HepG2 (cell line): ENCODE measurements around the gene KRTAP10-5. TPM values are rescaled to one million over a fixed set of nuclear protein-coding genes. Genes with fewer than 3 reads are reported as not detected.

ENCODE experiments used
- ATAC-seq: fragments of 200-7000 bp; cut with Tn5 transposase; 3 replicates; pipeline ENCODE4 v1.9.1; 2020; ENCODE audit warnings: mild to moderate bottlenecking, moderate library complexity
- BruUV-seq: library from RNA; stranded (reverse); fragments of 400-500 nt; replicated peaks from 2 replicates; lab custom pipeline; 2021; lab: Mats Ljungman, UMichigan
- CTCF ChIA-PET: fragments of 300-600 bp; formaldehyde crosslinking; extraction: SDS; loops from one replicate; lab custom pipeline; 2021; ENCODE audit warnings: low total read pairs, inconsistent platforms, low intra/inter-chr PET ratio; lab: Yijun Ruan, JAX
- POLR2A ChIA-PET: fragments of 350-600 bp; sonication (Branson Sonifier 250); formaldehyde crosslinking; loops from one replicate; lab custom pipeline; 2020; ENCODE audit warnings: antibody characterized with exemption, inconsistent platforms; lab: Yijun Ruan, JAX
- DNase-seq: peaks from one replicate; pipeline ENCODE4 v3.0.0-alpha.2; 2015; ENCODE audit warnings: low spot score
- FAIRE-seq: peaks from 3 replicates; lab custom pipeline; 2011; peaks lifted over from hg19 to GRCh38; lab: Jason Lieb, UNC
- H2AFZ ChIP-seq: one replicate; pipeline ENCODE4 v1.6.1; 2011; ENCODE audit warnings: low read length, inconsistent platforms
- H3K27ac ChIP-seq: fragments of 300-600 bp; 3 replicates; pipeline ENCODE4 v1.8.0; 2011; ENCODE audit warnings: mixed run types, mild to moderate bottlenecking, mixed read lengths, low read length, inconsistent platforms; ENCODE audit not compliant: insufficient read depth; ENCODE audit errors: extremely low read length
- H3K27me3 ChIP-seq, 2 experiments: fragments of 200-600 bp in 1 of 2; 2 replicates in 1 of 2; 3 replicates in 1 of 2; pipeline versions ENCODE4 v1.6.0 to v1.8.0; 2011; ENCODE audit warnings: low read length in 2 of 2, mild to moderate bottlenecking in 2 of 2, moderate library complexity in 2 of 2, inconsistent platforms in 1 of 2; ENCODE audit not compliant: insufficient read depth in 2 of 2, control insufficient read depth in 1 of 2
- H3K36me3 ChIP-seq, 2 experiments: fragments of 200-600 bp in 1 of 2; replicated peaks in 1 of 2; 2 replicates in 1 of 2; 3 replicates in 1 of 2; pipeline versions ENCODE4 v1.5.1 to v1.8.0; 2011; ENCODE audit warnings: low read length in 2 of 2, inconsistent platforms in 1 of 2; ENCODE audit not compliant: insufficient read depth in 2 of 2, control insufficient read depth in 1 of 2
- H3K4me1 ChIP-seq: 2 replicates; pipeline ENCODE4 v1.5.1; 2012; ENCODE audit warnings: low read length, inconsistent platforms; ENCODE audit not compliant: insufficient read depth
- H3K4me2 ChIP-seq: 2 replicates; pipeline ENCODE4 v1.6.0; 2011; ENCODE audit warnings: low read depth, low read length, inconsistent platforms
- H3K4me3 ChIP-seq, 3 experiments: fragments of 200-600 bp in 1 of 3; sonication (generic), shearing (Covaris generic) in 1 of 3; replicated peaks in 1 of 3; 2 replicates each; pipeline ENCODE4 v1.5.1; 2011 to 2016; ENCODE audit warnings: low read length in 3 of 3, inconsistent platforms in 2 of 3, low read depth in 2 of 3, mild to moderate bottlenecking in 2 of 3, control low read depth in 1 of 3, mixed read lengths in 1 of 3; ENCODE audit not compliant: insufficient read depth in 1 of 3
- H3K79me2 ChIP-seq: one replicate; pipeline ENCODE4 v1.6.1; 2011; ENCODE audit warnings: low read length, inconsistent platforms; ENCODE audit not compliant: insufficient read depth
- H3K9ac ChIP-seq: 2 replicates; pipeline ENCODE4 v1.6.0; 2011; ENCODE audit warnings: mild to moderate bottlenecking, low read depth, low read length, inconsistent platforms; ENCODE audit not compliant: insufficient read depth
- H3K9me3 ChIP-seq: 2 replicates; pipeline ENCODE4 v1.5.1; 2012; ENCODE audit warnings: mild to moderate bottlenecking, low read length
- H4K20me1 ChIP-seq: 2 replicates; pipeline ENCODE4 v1.6.0; 2011; ENCODE audit warnings: inconsistent platforms, mild to moderate bottlenecking, low read length, moderate library complexity; ENCODE audit not compliant: insufficient read depth
- DNMT1 ChIP-seq: sonication (generic); formaldehyde crosslinking; IDR thresholded peaks from 2 replicates; pipeline ENCODE4 v1.5.1; 2020; ENCODE audit warnings: mild to moderate bottlenecking, missing genetic modification reagents
- FLYWCH1 ChIP-seq: sonication (generic); formaldehyde crosslinking; IDR thresholded peaks from 2 replicates; pipeline ENCODE4 v1.8.1; 2023; ENCODE audit warnings: mild to moderate bottlenecking, missing genetic modification reagents
- GZF1 ChIP-seq: sonication (generic); formaldehyde crosslinking; IDR thresholded peaks from 2 replicates; pipeline ENCODE4 v1.5.1; 2020; ENCODE audit warnings: mild to moderate bottlenecking, missing genetic modification reagents
- HDAC2 ChIP-seq: sonication (generic); formaldehyde crosslinking; IDR thresholded peaks from 2 replicates; pipeline ENCODE4 v1.4.0; 2020; ENCODE audit warnings: missing genetic modification reagents
- IRX3 ChIP-seq: sonication (generic); formaldehyde crosslinking; IDR thresholded peaks from 2 replicates; pipeline ENCODE4 v1.8.1; 2023; ENCODE audit warnings: mild to moderate bottlenecking, low read depth, missing genetic modification reagents, borderline replicate concordance
- KLF6 ChIP-seq: IDR thresholded peaks from 2 replicates; pipeline ENCODE4 v1.8.0; 2016; ENCODE audit warnings: missing biosample characterization, missing genetic modification reagents
- PITX1 ChIP-seq: sonication (generic); formaldehyde crosslinking; IDR thresholded peaks from 2 replicates; pipeline ENCODE4 v1.5.1; 2020; ENCODE audit warnings: mild to moderate bottlenecking, missing genetic modification reagents
- PRMT3 ChIP-seq: sonication (generic); formaldehyde crosslinking; IDR thresholded peaks from 2 replicates; pipeline ENCODE4 v1.8.1; 2022; ENCODE audit warnings: low read depth, mild to moderate bottlenecking, moderate library complexity, missing genetic modification reagents, borderline replicate concordance
- SETDB1 ChIP-seq: sonication (generic); formaldehyde crosslinking; IDR thresholded peaks from 2 replicates; pipeline ENCODE4 v1.5.1; 2020; ENCODE audit warnings: missing genetic modification reagents, mild to moderate bottlenecking, borderline replicate concordance
- SP2 ChIP-seq: sonication (generic); formaldehyde crosslinking; IDR thresholded peaks from 2 replicates; pipeline ENCODE4 v1.5.1; 2020; ENCODE audit warnings: mild to moderate bottlenecking, missing genetic modification reagents
- SUZ12 ChIP-seq: fragments of 150-350 bp; IDR thresholded peaks from 2 replicates; pipeline ENCODE4 v1.6.1; 2014; ENCODE audit warnings: low read depth, low read length
- TEAD3 ChIP-seq: optimal IDR thresholded peaks from 2 replicates; pipeline ENCODE3; 2016; ENCODE audit warnings: borderline replicate concordance
- YY1 ChIP-seq: IDR thresholded peaks from 2 replicates; pipeline ENCODE4 v1.6.1; 2011; ENCODE audit warnings: low read length, low read depth, moderate library complexity, mild to moderate bottlenecking; ENCODE audit not compliant: insufficient read depth, insufficient replicate concordance
- ZBTB20 ChIP-seq: sonication (generic); formaldehyde crosslinking; IDR thresholded peaks from 2 replicates; pipeline ENCODE4 v1.8.1; 2023; ENCODE audit warnings: missing genetic modification reagents, low read depth, mild to moderate bottlenecking, borderline replicate concordance
- ZNF382 ChIP-seq: sonication (generic); formaldehyde crosslinking; IDR thresholded peaks from 2 replicates; pipeline ENCODE4 v1.5.0; 2020; ENCODE audit warnings: missing genetic modification reagents, mild to moderate bottlenecking, borderline replicate concordance
- ZNF430 ChIP-seq: sonication (generic); formaldehyde crosslinking; IDR thresholded peaks from 2 replicates; pipeline ENCODE4 v1.9.0; 2021; ENCODE audit warnings: mild to moderate bottlenecking, missing genetic modification reagents
- ZNF550 ChIP-seq: sonication (generic); formaldehyde crosslinking; IDR thresholded peaks from 2 replicates; pipeline ENCODE4 v1.4.0; 2020; ENCODE audit warnings: mild to moderate bottlenecking, missing genetic modification reagents, borderline replicate concordance
- ZNF737 ChIP-seq: sonication (generic); formaldehyde crosslinking; IDR thresholded peaks from 2 replicates; pipeline ENCODE4 v1.5.0; 2020; ENCODE audit warnings: missing genetic modification reagents, mild to moderate bottlenecking, borderline replicate concordance
- ZNF747 ChIP-seq: sonication (generic); formaldehyde crosslinking; IDR thresholded peaks from 2 replicates; pipeline ENCODE4 v1.8.1; 2023; ENCODE audit warnings: missing genetic modification reagents, mild to moderate bottlenecking, borderline replicate concordance
- ZNF850 ChIP-seq: sonication (generic); formaldehyde crosslinking; conservative IDR thresholded peaks from 2 replicates; pipeline ENCODE4 v1.9.0; 2021; ENCODE audit warnings: mild to moderate bottlenecking, missing genetic modification reagents
- WGBS: methylation state at CpG from one replicate; pipeline ENCODE4 v1.1.6; 2017; ENCODE audit warnings: low lambda C conversion rate; 5-methylcytosine and 5-hydroxymethylcytosine counted together
- in situ Hi-C: cut with HindIII; loops from 2 replicates; pipeline ENCODE4 v1.10.0; 2017; ENCODE audit warnings: low pct_unique_long_range_greater_than_20kb; ENCODE audit not compliant: extremely low pct_ligation_motif_present
- intact Hi-C: fragments of 100-400 bp; cut with micrococcal nuclease; formaldehyde crosslinking; loops from one replicate; pipeline ENCODE4 v1.10.0; 2022; ENCODE audit not compliant: unreplicated experiment
- polyA plus RNA-seq, 8 experiments: library from polyadenylated mRNA; depleted of rRNA in 3 of 8; stranded (reverse) in 7 of 8; unstranded in 1 of 8; fragments of >200 nt; fragmentation: Illumina TruSeq in 4 of 8; extraction: Trizol in 4 of 8; gene quantifications; 2 replicates each; pipeline versions ENCODE4 v1.2.1 to v1.2.3, GENCODE V29; 2011 to 2016; ENCODE audit warnings: low read depth in 4 of 8, missing spikeins in 1 of 8, mixed read lengths in 1 of 8; ENCODE audit not compliant: insufficient read depth in 1 of 8
- total RNA-seq, 5 experiments: library from RNA; depleted of rRNA; stranded (reverse); fragments of >200 nt; fragmentation: Illumina TruSeq; extraction: Trizol; gene quantifications; 2 replicates each; pipeline ENCODE4 v1.2.3, GENCODE V29; 2016; ENCODE audit warnings: low read depth in 1 of 5
- TF ChIP-seq, protein P1 (sequence below): sonication (generic); formaldehyde crosslinking; IDR thresholded peaks from 2 replicates; pipeline ENCODE4 v1.4.0; 2020; ENCODE audit warnings: missing genetic modification reagents

Gene KRTAP10-5
- total and polyA plus RNA-seq, 2 of the 13 experiments (the other 11 are each of a cell fraction or from before 2014, with no cell fraction given) = not detected

DNA sequence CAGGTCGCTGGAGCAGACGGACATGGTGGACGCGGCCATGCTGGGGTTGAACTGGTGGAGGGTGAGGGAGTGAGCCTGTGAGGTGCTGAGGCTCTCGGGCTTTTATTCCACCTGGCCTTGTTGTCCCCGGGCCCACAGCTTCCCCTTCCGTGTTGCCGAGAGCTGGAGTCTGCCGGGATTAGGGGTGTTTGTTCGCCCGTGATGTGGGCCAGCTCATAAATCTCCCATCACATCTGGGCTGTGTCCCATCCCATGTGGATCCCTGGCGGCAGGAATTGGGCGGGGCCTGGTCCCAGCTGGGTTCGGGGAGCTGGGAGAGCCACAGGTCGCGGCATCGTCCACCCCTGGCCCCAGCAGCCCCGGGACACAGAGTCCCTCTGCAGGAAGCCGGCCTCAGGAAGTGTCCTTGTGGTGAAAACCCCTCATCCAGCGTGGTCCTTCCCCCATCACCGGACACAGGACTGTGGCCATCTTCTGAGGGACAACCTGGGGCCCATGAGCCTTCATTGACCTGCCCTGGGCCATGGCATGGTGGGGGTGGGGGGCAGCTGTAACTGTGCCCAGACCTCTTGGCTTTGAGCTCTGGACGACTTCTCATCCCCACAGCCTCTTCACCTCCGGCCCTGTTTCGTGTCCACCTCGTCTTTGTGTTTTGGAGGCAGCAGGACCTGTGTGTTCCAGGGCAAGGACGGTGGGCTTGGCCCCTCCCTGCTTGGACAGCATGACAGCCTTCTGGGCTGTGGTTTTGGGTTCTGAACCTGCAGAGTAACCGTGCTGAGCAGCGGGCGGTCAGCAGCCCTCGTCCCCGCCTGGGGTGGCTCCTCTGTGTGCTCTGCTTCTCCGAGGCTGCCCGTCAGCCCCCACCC, 12.3 kb upstream of the KRTAP10-5 start, which contains the start of gene KRTAP10-6:
Gene KRTAP10-6, minus strand, starts transcription at position 60 of the 866 bp plus-strand sequence. Its CDS starts 21 bp downstream, at position 39.
- H3K27me3 ChIP-seq = no peaks in the 10 kb centered on the region; a peak in 1 of 5 replicates
- ChIA-PET POLR2A (no interaction called here), CTCF (no interaction called here)
- no peaks in the 10 kb centered on the region for H3K79me2 ChIP-seq
- no peak for DNase-seq
- no peaks in the 10 kb centered on the region for H3K36me3 ChIP-seq
- no TSS peak for BruUV-seq
- H3K9me3 ChIP-seq = no peaks in the 10 kb centered on the region
- no peaks in the 10 kb centered on the region for H4K20me1 ChIP-seq
- WGBS = 83% methylated on average over 20 of the region's 33 CpGs
- H3K27ac ChIP-seq = peak within 1 kb of the TSS; percentile 80
- H3K4me3 ChIP-seq = peak within 1 kb of the TSS in 1 of 3 experiments; percentile 4; a peak in 1 of 6 replicates
- peak within 1 kb of the TSS; percentile 59 for H3K4me2 ChIP-seq
- 0 out of 2 replicates have a peak within 1 kb of the TSS, but pooled peaks have one; percentile 2 for H3K9ac ChIP-seq
- no peak within 1 kb of the TSS for H2AFZ ChIP-seq
- peak; percentile 8; the same call in 2 of the 3 replicates for ATAC-seq
- in situ Hi-C loops = no loop called here
- intact Hi-C loops = no loop called here
- no peak for FAIRE-seq
- peaks cover 52% of the 10 kb centered on the region for H3K4me1 ChIP-seq
- TF ChIP-seq IRX3 (CRISPR knock-in tag) = no peak
- no peak for TF ChIP-seq HDAC2
- TF ChIP-seq, protein P1, sequence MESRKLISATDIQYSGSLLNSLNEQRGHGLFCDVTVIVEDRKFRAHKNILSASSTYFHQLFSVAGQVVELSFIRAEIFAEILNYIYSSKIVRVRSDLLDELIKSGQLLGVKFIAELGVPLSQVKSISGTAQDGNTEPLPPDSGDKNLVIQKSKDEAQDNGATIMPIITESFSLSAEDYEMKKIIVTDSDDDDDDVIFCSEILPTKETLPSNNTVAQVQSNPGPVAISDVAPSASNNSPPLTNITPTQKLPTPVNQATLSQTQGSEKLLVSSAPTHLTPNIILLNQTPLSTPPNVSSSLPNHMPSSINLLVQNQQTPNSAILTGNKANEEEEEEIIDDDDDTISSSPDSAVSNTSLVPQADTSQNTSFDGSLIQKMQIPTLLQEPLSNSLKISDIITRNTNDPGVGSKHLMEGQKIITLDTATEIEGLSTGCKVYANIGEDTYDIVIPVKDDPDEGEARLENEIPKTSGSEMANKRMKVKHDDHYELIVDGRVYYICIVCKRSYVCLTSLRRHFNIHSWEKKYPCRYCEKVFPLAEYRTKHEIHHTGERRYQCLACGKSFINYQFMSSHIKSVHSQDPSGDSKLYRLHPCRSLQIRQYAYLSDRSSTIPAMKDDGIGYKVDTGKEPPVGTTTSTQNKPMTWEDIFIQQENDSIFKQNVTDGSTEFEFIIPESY (CRISPR knock-in tag) = peak; percentile 39; the same call in 1 of the 2 replicates
- TF ChIP-seq ZNF737 (CRISPR knock-in tag) = 0 out of 2 replicates have a peak, but pooled peaks have one; percentile 12
- 0 out of 2 replicates have a peak, but pooled peaks have one; percentile 26 for TF ChIP-seq SP2 (CRISPR knock-in tag)
- TF ChIP-seq YY1 = no peak
- TF ChIP-seq KLF6 (CRISPR knock-in tag) = no peak
- TF ChIP-seq PRMT3 (CRISPR knock-in tag) = no peak
- TF ChIP-seq ZNF850 (CRISPR knock-in tag) = no peak
- no peak for TF ChIP-seq FLYWCH1
- no peak for TF ChIP-seq ZNF747 (CRISPR knock-in tag)
- no peak for TF ChIP-seq ZNF430
- 0 out of 2 replicates have a peak, but pooled peaks have one; percentile 27 for TF ChIP-seq PITX1 (CRISPR knock-in tag)
- no peak for TF ChIP-seq GZF1 (CRISPR knock-in tag)
- no peak for TF ChIP-seq SUZ12
- no peak for TF ChIP-seq TEAD3 (CRISPR knock-in tag)
- no peak for TF ChIP-seq SETDB1 (CRISPR knock-in tag)
- no peak for TF ChIP-seq ZBTB20
- TF ChIP-seq ZNF382 = no peak
- no peak for TF ChIP-seq ZNF550
- TF ChIP-seq DNMT1 (CRISPR knock-in tag) = 0 out of 2 replicates have a peak, but pooled peaks have one; percentile 41
